A673 (cell line): ENCODE results near the gene SAP30. TPM values are rescaled to one million over a fixed set of nuclear protein-coding genes. Genes with fewer than 3 reads are reported as not detected.

Experiments used
- BruUV-seq: library from RNA; stranded (reverse); fragments of 400-500 nt; replicated peaks from 2 replicates; lab custom pipeline; 2021; lab: Mats Ljungman, UMichigan
- CTCF ChIA-PET: fragments of 300-600 bp; sonication (Branson Sonifier 250); formaldehyde crosslinking; loops from one replicate; lab custom pipeline; 2022; ENCODE audit warnings: antibody characterized with exemption; lab: Charles Lee
- POLR2A ChIA-PET: fragments of 300-600 bp; sonication (Branson Sonifier 250); formaldehyde crosslinking; loops from one replicate; lab custom pipeline; 2022; ENCODE audit warnings: antibody characterized with exemption; ENCODE audit not compliant: low non-redundant PET; lab: Charles Lee
- DNase-seq: peaks from one replicate; pipeline ENCODE4 v3.0.0-alpha.2; 2015; ENCODE audit warnings: low spot score
- H3K27ac ChIP-seq: fragments of 200-600 bp; sonication (generic); 2 replicates; pipeline ENCODE4 v1.5.1; 2016; ENCODE audit warnings: mixed run types, low read depth, mild to moderate bottlenecking, mixed read lengths, antibody characterized with exemption, low read length; ENCODE audit not compliant: poor library complexity, severe bottlenecking
- H3K27me3 ChIP-seq: fragments of 200-600 bp; sonication (generic); replicated peaks from 2 replicates; pipeline ENCODE4 v1.6.1; 2017; ENCODE audit warnings: mixed run types, low read depth, mild to moderate bottlenecking, mixed read lengths, antibody characterized with exemption, low read length; ENCODE audit not compliant: insufficient read depth, poor library complexity
- H3K36me3 ChIP-seq: fragments of 200-600 bp; sonication (generic); 2 replicates; pipeline ENCODE4 v1.6.1; 2016; ENCODE audit warnings: mixed run types, mild to moderate bottlenecking, mixed read lengths, antibody characterized with exemption, low read length; ENCODE audit not compliant: insufficient read depth, poor library complexity, severe bottlenecking
- H3K4me1 ChIP-seq: fragments of 200-600 bp; sonication (generic); 2 replicates; pipeline ENCODE4 v1.6.1; 2017; ENCODE audit warnings: mixed run types, mild to moderate bottlenecking, mixed read lengths, antibody characterized with exemption, low read length; ENCODE audit not compliant: insufficient read depth, poor library complexity, severe bottlenecking
- H3K4me3 ChIP-seq: fragments of 200-600 bp; sonication (generic); 2 replicates; pipeline ENCODE4 v1.5.1; 2016; ENCODE audit warnings: low read depth, mixed run types, mild to moderate bottlenecking, mixed read lengths, low read length; ENCODE audit not compliant: poor library complexity, severe bottlenecking
- H3K9me3 ChIP-seq: fragments of 200-600 bp; sonication (generic); 2 replicates; pipeline ENCODE4 v1.6.1; 2016; ENCODE audit warnings: mixed run types, low read depth, mild to moderate bottlenecking, mixed read lengths, antibody characterized with exemption, low read length; ENCODE audit not compliant: poor library complexity, severe bottlenecking
- EZH2 ChIP-seq: fragments of 200-600 bp; sonication (generic); IDR thresholded peaks from 2 replicates; pipeline ENCODE4 v1.6.1; 2017; ENCODE audit warnings: borderline replicate concordance, low read depth, mild to moderate bottlenecking, mixed read lengths, antibody characterized with exemption, low read length; ENCODE audit not compliant: poor library complexity, severe bottlenecking
- intact Hi-C: fragments of 100-400 bp; cut with micrococcal nuclease; formaldehyde crosslinking; loops from one replicate; pipeline ENCODE4 v1.10.0; 2022; ENCODE audit not compliant: unreplicated experiment
- total RNA-seq: library from RNA; stranded (reverse); gene quantifications from 2 replicates; pipeline ENCODE4 v1.2.3, GENCODE V29; 2021
- TF ChIP-seq, protein P1 (sequence below): fragments of 300-800, 200-600 bp; sonication (generic); conservative IDR thresholded peaks from 2 replicates; pipeline ENCODE4 v1.5.1; 2017; ENCODE audit warnings: low read depth, mild to moderate bottlenecking, antibody characterized with exemption, low read length, moderate library complexity, mixed read lengths

Gene SAP30
- total RNA-seq, 1 experiment from 2014 or later = 64.3 TPM

DNA sequence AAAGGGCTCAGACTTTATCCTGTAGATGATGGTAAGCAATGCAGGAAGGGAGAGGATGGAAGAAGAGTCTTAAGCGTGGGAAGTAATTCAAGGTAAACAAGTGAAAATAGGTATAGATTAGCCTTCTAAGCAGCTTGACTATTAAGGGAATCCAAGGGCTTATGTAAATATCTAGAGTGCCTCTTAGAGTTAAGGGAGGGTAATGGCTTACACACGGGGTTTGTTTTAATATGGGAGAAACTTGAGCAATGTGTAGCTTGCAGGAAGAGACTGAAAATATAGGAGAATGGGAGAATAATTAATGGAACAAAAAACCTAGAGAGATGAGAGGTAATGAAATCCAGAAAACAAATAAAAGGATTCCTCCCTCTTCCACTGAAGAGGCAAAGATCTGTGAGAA lies 12.8 kb upstream of the SAP30 start:
- TF ChIP-seq, protein P1, sequence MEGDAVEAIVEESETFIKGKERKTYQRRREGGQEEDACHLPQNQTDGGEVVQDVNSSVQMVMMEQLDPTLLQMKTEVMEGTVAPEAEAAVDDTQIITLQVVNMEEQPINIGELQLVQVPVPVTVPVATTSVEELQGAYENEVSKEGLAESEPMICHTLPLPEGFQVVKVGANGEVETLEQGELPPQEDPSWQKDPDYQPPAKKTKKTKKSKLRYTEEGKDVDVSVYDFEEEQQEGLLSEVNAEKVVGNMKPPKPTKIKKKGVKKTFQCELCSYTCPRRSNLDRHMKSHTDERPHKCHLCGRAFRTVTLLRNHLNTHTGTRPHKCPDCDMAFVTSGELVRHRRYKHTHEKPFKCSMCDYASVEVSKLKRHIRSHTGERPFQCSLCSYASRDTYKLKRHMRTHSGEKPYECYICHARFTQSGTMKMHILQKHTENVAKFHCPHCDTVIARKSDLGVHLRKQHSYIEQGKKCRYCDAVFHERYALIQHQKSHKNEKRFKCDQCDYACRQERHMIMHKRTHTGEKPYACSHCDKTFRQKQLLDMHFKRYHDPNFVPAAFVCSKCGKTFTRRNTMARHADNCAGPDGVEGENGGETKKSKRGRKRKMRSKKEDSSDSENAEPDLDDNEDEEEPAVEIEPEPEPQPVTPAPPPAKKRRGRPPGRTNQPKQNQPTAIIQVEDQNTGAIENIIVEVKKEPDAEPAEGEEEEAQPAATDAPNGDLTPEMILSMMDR = no peak
- no peak for TF ChIP-seq EZH2
- intact Hi-C loops = no loop called here
- Histone ChIP-seq H3K9me3 (no peaks in the 10 kb centered on the region), H3K4me3 (no peak overlapping the region), H3K27me3 (no peaks in the 10 kb centered on the region), H3K36me3 (no peaks in the 10 kb centered on the region), H3K27ac (no peak overlapping the region), H3K4me1 (peaks cover 6% of the 10 kb centered on the region)
- no TSS peak for BruUV-seq
- CTCF ChIA-PET = no interaction called here
- POLR2A ChIA-PET = no interaction called here
- DNase-seq = no peak

DNA sequence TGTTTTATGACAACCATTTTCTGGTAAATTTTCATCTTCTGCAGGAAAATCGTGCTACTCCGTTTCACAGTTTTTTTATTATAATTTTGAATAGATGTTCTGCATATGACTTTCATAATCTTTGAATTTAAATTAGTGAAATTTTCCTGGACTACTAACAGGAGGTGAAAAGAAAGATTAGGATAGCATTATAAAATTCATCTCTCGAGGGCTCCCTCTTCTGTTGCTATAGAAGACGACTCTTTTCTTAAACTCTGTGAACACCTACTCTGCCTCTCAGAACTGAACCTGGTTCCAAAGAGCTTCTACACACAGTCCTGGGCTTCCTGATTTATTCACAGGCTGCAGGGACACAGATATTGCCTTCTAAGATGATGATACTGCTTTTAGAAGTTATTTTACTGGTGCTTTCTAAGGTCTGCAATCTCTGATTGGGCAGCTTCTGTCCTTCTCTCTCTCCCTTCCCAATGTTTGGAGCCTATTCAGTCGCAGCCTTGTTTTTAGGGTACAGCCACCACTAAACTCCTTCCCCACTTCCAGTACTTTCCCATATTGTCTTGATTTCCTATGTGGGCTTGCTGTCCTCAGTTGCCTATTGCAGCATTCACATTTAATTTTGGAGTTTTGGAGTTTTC lies 10.1 kb upstream of the SAP30 start:
- intact Hi-C loops = no loop called here
- Histone ChIP-seq H3K4me3 (no peak overlapping the region), H3K4me1 (peaks cover 6% of the 10 kb centered on the region), H3K27ac (no peak overlapping the region), H3K27me3 (no peaks in the 10 kb centered on the region), H3K9me3 (no peaks in the 10 kb centered on the region), H3K36me3 (no peaks in the 10 kb centered on the region)
- DNase-seq = peak; percentile 46
- no peak for TF ChIP-seq EZH2
- TF ChIP-seq, protein P1 = peak; percentile 62
- POLR2A ChIA-PET = no interaction called here
- CTCF ChIA-PET = interaction anchor here (0.5 kb wide), 1 partner anchor 347 kb away, joined by 6 read pairs; no protein-coding TSS in a partner anchor
- BruUV-seq = no TSS peak

DNA sequence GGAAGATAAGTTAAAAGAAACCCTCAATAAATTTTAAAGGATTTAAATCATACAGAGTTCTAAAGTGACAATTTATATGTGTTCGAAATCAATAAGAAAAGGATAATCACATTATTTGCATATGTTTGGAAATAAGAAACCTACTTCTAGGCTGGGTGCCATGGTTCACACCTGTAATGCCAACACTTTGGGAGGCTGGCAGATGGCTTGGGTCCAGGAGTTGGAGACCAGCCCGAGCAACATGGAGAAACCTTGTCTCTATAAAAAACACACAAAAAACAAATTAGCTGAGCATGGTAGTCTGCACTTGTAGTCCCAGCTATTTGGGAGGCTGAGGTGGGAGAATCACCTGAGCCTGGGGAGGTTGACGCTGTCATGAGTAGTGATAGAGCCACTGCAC lies 8.1 kb upstream of the SAP30 start:
- intact Hi-C loops = no loop called here
- no peak overlapping the region for H3K27ac ChIP-seq
- H3K4me1 ChIP-seq = peaks cover 11% of the 10 kb centered on the region
- BruUV-seq = no TSS peak
- no peak overlapping the region for H3K4me3 ChIP-seq
- TF ChIP-seq EZH2 = no peak
- TF ChIP-seq, protein P1 = no peak
- H3K9me3 ChIP-seq = no peaks in the 10 kb centered on the region
- ChIA-PET POLR2A (no interaction called here), CTCF (interaction anchor here (0.7 kb wide), 1 partner anchor 61 kb away, joined by 4 read pairs; no protein-coding TSS in a partner anchor)
- H3K27me3 ChIP-seq = no peaks in the 10 kb centered on the region
- H3K36me3 ChIP-seq = no peaks in the 10 kb centered on the region
- DNase-seq = no peak
